Gastrocnemius medialis (tissue), 4 donors: ENCODE measurements around the gene DIP2A. TPM values are rescaled to one million over a fixed set of nuclear protein-coding genes. Genes with fewer than 3 reads are reported as not detected.

Experiments used
- ATAC-seq, 2 donors: fragments of 150-250 bp; one replicate each; pipeline ENCODE4 v1.9.1; 2016
- DNase-seq, 2 donors: peaks; one replicate each; pipeline ENCODE4 v3.0.0-alpha.2; 2019
- H3K27ac ChIP-seq, 4 donors: fragments of 200-600 bp; sonication (generic); 1 replicate in 1 of 4; 2 replicates in 3 of 4; pipeline ENCODE4 v1.5.1; 2016 to 2018; ENCODE audit warnings: mild to moderate bottlenecking in 2 of 4, moderate library complexity in 1 of 4
- H3K27me3 ChIP-seq, 3 donors: fragments of 200-600 bp; sonication (generic) in 2 of 3; 1 replicate in 1 of 3; 2 replicates in 2 of 3; pipeline versions ENCODE4 v1.5.1 to v1.6.0; 2016 to 2019; ENCODE audit warnings: mild to moderate bottlenecking in 1 of 3, moderate library complexity in 1 of 3
- H3K36me3 ChIP-seq, 2 donors: fragments of 200-600 bp; sonication (generic) in 1 of 2; one replicate each; pipeline ENCODE4 v1.5.1; 2017 to 2018
- H3K4me1 ChIP-seq, 2 donors: fragments of 200-600 bp; sonication (generic) in 1 of 2; one replicate each; pipeline ENCODE4 v1.5.1; 2016 to 2017; ENCODE audit warnings: mild to moderate bottlenecking in 2 of 2
- H3K4me3 ChIP-seq, 4 donors: fragments of 200-600 bp; sonication (generic) in 3 of 4; 1 replicate in 1 of 4; 2 replicates in 3 of 4; pipeline ENCODE4 v1.5.1; 2016 to 2019; ENCODE audit warnings: mild to moderate bottlenecking in 2 of 4
- H3K9me3 ChIP-seq, 3 donors: fragments of 200-600 bp; sonication (generic) in 2 of 3; 1 replicate in 1 of 3; 2 replicates in 2 of 3; pipeline ENCODE4 v1.5.1; 2016 to 2019
- CTCF ChIP-seq, 5 experiments: fragments of 450-650 bp in 3 of 5; fragments of 200-600 bp in 2 of 5; sonication (generic) in 2 of 5; IDR thresholded peaks in 4 of 5; conservative IDR thresholded peaks in 1 of 5; 1 replicate in 4 of 5; 2 replicates in 1 of 5; pipeline ENCODE4 v1.5.1; 2016 to 2019; ENCODE audit warnings: antibody characterized with exemption in 5 of 5, mild to moderate bottlenecking in 3 of 5, moderate library complexity in 3 of 5
- POLR2A ChIP-seq, 2 donors: fragments of 450-650 bp; IDR thresholded peaks; one replicate each; pipeline ENCODE4 v1.6.1; 2017; ENCODE audit warnings: antibody characterized with exemption in 2 of 2, mild to moderate bottlenecking in 2 of 2, moderate library complexity in 2 of 2
- in situ Hi-C, 4 donors: fragments of 200-750 bp; cut with MboI; loops; one replicate each; pipeline versions ENCODE4 v1.15.0 to v1.8.0; 2017; ENCODE audit warnings: low sequenced_read_pairs in 4 of 4
- intact Hi-C: fragments of 100-400 bp; cut with DNase I; formaldehyde crosslinking; loops from one replicate; pipeline ENCODE4 v1.15.1; 2023; ENCODE audit warnings: low total_unique reads
- total RNA-seq, 4 donors: library from RNA; depleted of rRNA; stranded (reverse); fragments of >200 nt; gene quantifications; one replicate each; pipeline versions ENCODE4 v1.1.0 to v1.2.3, GENCODE V29; 2016

The DIP2A gene
- total RNA-seq, 4 donors from 2014 or later = 6.3 to 15.5 (median 11.8) TPM

- no peak for TF ChIP-seq POLR2A (IDR thresholded peaks at IDR 0.05)
- no peak for TF ChIP-seq CTCF (IDR thresholded peaks at IDR 0.05 in 4 of 5, conservative IDR thresholded peaks at IDR 0.05 in 1 of 5)
- ATAC-seq (no peak), DNase-seq (no peak)
- in situ Hi-C loops (no loop called here), intact Hi-C loops (no loop called here)
- Histone ChIP-seq H3K27me3 (no peaks in the 10 kb centered on the region), H3K9me3 (no peaks in the 10 kb centered on the region), H3K4me3 (no peak overlapping the region), H3K27ac (no peak overlapping the region), H3K36me3 (peaks cover 0 to 24% of the 10 kb centered on the region in 2 donors), H3K4me1 (no peaks in the 10 kb centered on the region)
Measured at GRCh38 chr21:46491553-46491952, 32.9 kb downstream of the DIP2A start.

DNA sequence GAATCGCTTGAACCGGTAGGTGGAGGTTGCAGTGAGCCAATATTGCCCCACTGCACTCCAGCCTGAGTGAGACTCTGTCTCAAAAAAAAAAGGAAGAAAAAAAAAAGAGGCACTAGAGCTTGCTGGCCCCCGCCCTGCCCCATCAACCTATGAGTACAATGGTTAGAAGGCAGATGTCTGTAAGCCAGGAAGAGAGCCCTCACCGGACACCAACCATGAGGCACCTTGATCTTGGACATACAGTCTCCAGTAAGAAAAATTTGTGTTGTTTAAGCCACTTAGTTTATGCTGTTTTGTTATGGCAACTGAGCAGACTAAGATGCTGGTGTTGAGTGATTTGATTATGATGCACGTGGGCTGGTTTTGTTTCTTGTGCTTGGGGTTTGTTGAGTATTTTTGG lies 34.2 kb downstream of the DIP2A start:
- intact Hi-C loops = no loop called here
- no peaks in the 10 kb centered on the region for H3K4me1 ChIP-seq
- no peak overlapping the region for H3K4me3 ChIP-seq
- DNase-seq (no peak), ATAC-seq (no peak)
- no peaks in the 10 kb centered on the region for H3K9me3 ChIP-seq
- TF ChIP-seq CTCF (IDR thresholded peaks at IDR 0.05 in 4 of 5, conservative IDR thresholded peaks at IDR 0.05 in 1 of 5) = no peak
- TF ChIP-seq POLR2A (IDR thresholded peaks at IDR 0.05) = no peak
- H3K36me3 ChIP-seq = peaks cover 0 to 30% of the 10 kb centered on the region in 2 donors
- in situ Hi-C loops = no loop called here
- no peak overlapping the region for H3K27ac ChIP-seq
- no peaks in the 10 kb centered on the region for H3K27me3 ChIP-seq

- in situ Hi-C loops = no loop called here
- Histone ChIP-seq H3K4me1 (no peaks in the 10 kb centered on the region), H3K27ac (no peak overlapping the region), H3K9me3 (no peaks in the 10 kb centered on the region), H3K4me3 (no peak overlapping the region), H3K27me3 (no peaks in the 10 kb centered on the region), H3K36me3 (peaks cover 0 to 39% of the 10 kb centered on the region in 2 donors)
- intact Hi-C loops = no loop called here
- no peak for ATAC-seq
- no peak for TF ChIP-seq CTCF (IDR thresholded peaks at IDR 0.05 in 4 of 5, conservative IDR thresholded peaks at IDR 0.05 in 1 of 5)
- no peak for TF ChIP-seq POLR2A (IDR thresholded peaks at IDR 0.05)
- DNase-seq = no peak
Measured at GRCh38 chr21:46493828-46494227, 35.1 kb downstream of the DIP2A start.

GRCh38 chr21:46498335-46499050 lies 39.8 kb downstream of the DIP2A start:
- TF ChIP-seq CTCF (IDR thresholded peaks at IDR 0.05 in 4 of 5, conservative IDR thresholded peaks at IDR 0.05 in 1 of 5) (no peak), POLR2A (IDR thresholded peaks at IDR 0.05) (no peak)
- Histone ChIP-seq H3K27ac (no peak overlapping the region), H3K36me3 (peaks cover 0 to 49% of the 10 kb centered on the region in 2 donors), H3K9me3 (no peaks in the 10 kb centered on the region), H3K4me1 (no peaks in the 10 kb centered on the region), H3K27me3 (no peaks in the 10 kb centered on the region), H3K4me3 (no peak overlapping the region)
- DNase-seq (no peak), ATAC-seq (no peak)
- in situ Hi-C loops = no loop called here
- intact Hi-C loops = no loop called here
